GM19452 (cell line): ENCODE data around the gene XPO5.
A peak's percentile ranks its signal among the peaks of the same experiment; 100 is the strongest.
"Not testable (repeated sequence)": the region's sequence is repeated elsewhere in the genome, so short reads cannot be mapped to it uniquely, and the experiment has no call there.

Experiments used
- ATAC-seq: cut with Tn5 transposase; IDR thresholded peaks from one replicate; pipeline ENCODE4 v1.9.1; 2021; ENCODE audit not compliant: unreplicated experiment

Gene XPO5

GRCh38 chr6:43575772-43576551 lies at the start of gene XPO5, which contains the start of gene POLH:
TSS of gene XPO5 (minus strand) at chr6:43576038. CDS start at chr6:43575864, 174 bp downstream.
TSS of gene POLH (plus strand) at chr6:43576185. CDS start at chr6:43582320, 6,135 bp downstream.
- peak; percentile 81 for ATAC-seq

- no peak for ATAC-seq
These were observed 49.7 kb upstream of the XPO5 start for GRCh38 chr6:43625393-43625992.

- ATAC-seq: no peak
These were observed 49.0 kb upstream of the XPO5 start for GRCh38 chr6:43624786-43625288.

GRCh38 chr6:43623880-43624785 lies 48.3 kb upstream of the XPO5 start:
- no peak for ATAC-seq

- ATAC-seq: no peak
These were observed 46.7 kb upstream of the XPO5 start for GRCh38 chr6:43622541-43622940.

- ATAC-seq: no peak
These were observed 46.0 kb upstream of the XPO5 start for GRCh38 chr6:43621836-43622180.

GRCh38 chr6:43621078-43621835 lies 45.4 kb upstream of the XPO5 start:
- ATAC-seq: no peak

GRCh38 chr6:43616725-43617472 lies 41.1 kb upstream of the XPO5 start:
- ATAC-seq: no peak

- ATAC-seq: no peak
These were observed 38.5 kb upstream of the XPO5 start for GRCh38 chr6:43614396-43614730.

GRCh38 chr6:43613721-43614395 lies 38.0 kb upstream of the XPO5 start:
- ATAC-seq: no peak

- ATAC-seq: no peak
These were observed 34.6 kb upstream of the XPO5 start for GRCh38 chr6:43610431-43610830.

- ATAC-seq: no peak
These were observed 33.6 kb upstream of the XPO5 start for GRCh38 chr6:43609402-43609801.

- no peak for ATAC-seq
These were observed 33.0 kb upstream of the XPO5 start for GRCh38 chr6:43608807-43609206.

GRCh38 chr6:43608310-43608763 lies 32.5 kb upstream of the XPO5 start:
- ATAC-seq: no peak

- no peak for ATAC-seq
These were observed 30.2 kb upstream of the XPO5 start for GRCh38 chr6:43606019-43606418.

- no peak for ATAC-seq
These were observed 28.3 kb upstream of the XPO5 start for GRCh38 chr6:43604174-43604573.

GRCh38 chr6:43600595-43600994 lies 24.8 kb upstream of the XPO5 start:
- no peak for ATAC-seq

GRCh38 chr6:43593938-43594337 lies 18.1 kb upstream of the XPO5 start:
- no peak for ATAC-seq

- not testable (repeated sequence) for ATAC-seq
These were observed 13.7 kb upstream of the XPO5 start for GRCh38 chr6:43589564-43589963.
